K562 (cell line): Measurements from ENCODE around the gene SIGLEC6.

Experiments used
- FOXM1 ChIP-seq, 2 experiments: fragments of 450-650 bp in 1 of 2; sonication (generic) in 1 of 2; formaldehyde crosslinking in 1 of 2; IDR thresholded peaks; 2 replicates each; pipeline versions ENCODE4 v1.6.1 to v1.9.0; 2017 to 2022; ENCODE audit warnings: low read depth in 2 of 2, mild to moderate bottlenecking in 2 of 2, missing genetic modification reagents in 1 of 2, moderate library complexity in 1 of 2
- TF ChIP-seq, protein P1 (sequence below), 3 experiments: IDR thresholded peaks in 2 of 3; conservative IDR thresholded peaks in 1 of 3; 2 replicates each; pipeline ENCODE4 v1.5.1; 2011 to 2012; ENCODE audit warnings: low read length in 3 of 3, mild to moderate bottlenecking in 3 of 3, control low read depth in 2 of 3, improper control_type of control experiment in 1 of 3, inconsistent platforms in 1 of 3, low read depth in 1 of 3, mixed read lengths in 1 of 3, moderate library complexity in 1 of 3; ENCODE audit not compliant: insufficient read depth in 2 of 3

DNA sequence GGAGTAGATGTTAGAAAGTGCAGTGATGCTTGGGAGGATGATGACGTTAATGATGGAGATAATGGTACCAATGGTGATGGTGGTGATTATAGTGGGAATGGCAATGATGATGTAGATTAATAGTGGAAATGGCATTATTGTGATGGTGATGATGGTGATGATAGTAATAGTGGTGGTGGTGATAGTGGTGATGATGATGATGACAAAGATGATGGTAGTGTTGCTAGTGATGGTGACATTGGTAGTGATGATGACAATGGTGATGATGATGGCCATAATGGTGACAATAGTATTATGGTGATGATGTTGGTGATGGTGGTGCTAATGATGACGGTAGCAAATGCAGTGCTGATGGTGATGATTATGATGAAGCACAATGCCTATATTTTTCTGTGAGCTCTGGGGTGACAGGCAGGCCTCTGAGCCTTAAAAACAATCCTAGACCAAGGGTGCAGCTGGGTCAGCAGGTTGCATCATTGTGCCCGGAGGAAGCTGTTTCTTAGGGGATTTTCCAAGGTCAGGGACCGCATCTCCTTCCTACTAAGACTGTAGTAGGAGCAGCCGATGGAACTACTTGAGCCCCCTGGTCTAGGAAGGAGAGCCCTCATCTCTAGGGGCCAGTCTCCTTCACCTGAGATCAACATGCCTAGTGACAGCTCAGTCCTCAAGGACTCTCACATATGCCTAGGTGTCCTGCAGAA lies 45.4 kb downstream of the SIGLEC6 start:
- TF ChIP-seq FOXM1 (IDR thresholded peaks at IDR 0.05; ENCODE audit: low read depth), result no peak
- no peak for TF ChIP-seq FOXM1 (CRISPR knock-in tag; IDR thresholded peaks at IDR 0.05; ENCODE audit: low read depth)
- TF ChIP-seq, protein P1, sequence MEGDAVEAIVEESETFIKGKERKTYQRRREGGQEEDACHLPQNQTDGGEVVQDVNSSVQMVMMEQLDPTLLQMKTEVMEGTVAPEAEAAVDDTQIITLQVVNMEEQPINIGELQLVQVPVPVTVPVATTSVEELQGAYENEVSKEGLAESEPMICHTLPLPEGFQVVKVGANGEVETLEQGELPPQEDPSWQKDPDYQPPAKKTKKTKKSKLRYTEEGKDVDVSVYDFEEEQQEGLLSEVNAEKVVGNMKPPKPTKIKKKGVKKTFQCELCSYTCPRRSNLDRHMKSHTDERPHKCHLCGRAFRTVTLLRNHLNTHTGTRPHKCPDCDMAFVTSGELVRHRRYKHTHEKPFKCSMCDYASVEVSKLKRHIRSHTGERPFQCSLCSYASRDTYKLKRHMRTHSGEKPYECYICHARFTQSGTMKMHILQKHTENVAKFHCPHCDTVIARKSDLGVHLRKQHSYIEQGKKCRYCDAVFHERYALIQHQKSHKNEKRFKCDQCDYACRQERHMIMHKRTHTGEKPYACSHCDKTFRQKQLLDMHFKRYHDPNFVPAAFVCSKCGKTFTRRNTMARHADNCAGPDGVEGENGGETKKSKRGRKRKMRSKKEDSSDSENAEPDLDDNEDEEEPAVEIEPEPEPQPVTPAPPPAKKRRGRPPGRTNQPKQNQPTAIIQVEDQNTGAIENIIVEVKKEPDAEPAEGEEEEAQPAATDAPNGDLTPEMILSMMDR (IDR thresholded peaks at IDR 0.05 in 2 of 3, conservative IDR thresholded peaks at IDR 0.05 in 1 of 3; ENCODE audit: insufficient read depth in 2 of 3, low read depth in 1 of 3, low read length in 3 of 3), result no peak
